Neuronal stem cell (in vitro differentiated cells): ENCODE measurements around the gene MEIOB.
A peak's percentile ranks its signal among the peaks of the same experiment; 100 is the strongest.

Experiments
- DNase-seq: peaks from one replicate; pipeline ENCODE4 v3.0.0-alpha.2; 2013; ENCODE audit warnings: low spot score
- H2AFZ ChIP-seq: one replicate; pipeline ENCODE4 v1.6.1; 2013; ENCODE audit warnings: mild to moderate bottlenecking, low read length, inconsistent platforms
- H2AK5ac ChIP-seq: 2 replicates; pipeline ENCODE4 v1.6.1; 2013; ENCODE audit warnings: low read depth, mild to moderate bottlenecking, inconsistent platforms, low read length, moderate library complexity, mixed read lengths
- H2BK120ac ChIP-seq: 2 replicates; pipeline ENCODE4 v1.6.1; 2013; ENCODE audit warnings: low read depth, mild to moderate bottlenecking, inconsistent platforms, low read length, moderate library complexity, mixed read lengths
- H2BK12ac ChIP-seq: one replicate; pipeline ENCODE4 v1.6.1; 2013; ENCODE audit warnings: low read length, inconsistent platforms
- H2BK15ac ChIP-seq: 2 replicates; pipeline ENCODE4 v1.6.1; 2013; ENCODE audit warnings: mild to moderate bottlenecking, low read length, inconsistent platforms, mixed read lengths
- H2BK5ac ChIP-seq: one replicate; pipeline ENCODE4 v1.6.1; 2013; ENCODE audit warnings: inconsistent platforms, mild to moderate bottlenecking, low read length, moderate library complexity
- H3K14ac ChIP-seq: one replicate; pipeline ENCODE4 v1.6.1; 2013; ENCODE audit warnings: low read length, inconsistent platforms
- H3K18ac ChIP-seq: 2 replicates; pipeline ENCODE4 v1.6.1; 2013; ENCODE audit warnings: low read length, inconsistent platforms
- H3K23ac ChIP-seq: 2 replicates; pipeline ENCODE4 v1.6.1; 2013; ENCODE audit warnings: low read depth, mild to moderate bottlenecking, mixed read lengths, low read length, inconsistent platforms; ENCODE audit not compliant: poor library complexity
- H3K27ac ChIP-seq: replicated peaks from 3 replicates; pipeline ENCODE4 v1.5.1; 2013; ENCODE audit warnings: low read length, inconsistent platforms
- H3K27me3 ChIP-seq, 3 experiments: 2 replicates each; pipeline ENCODE4 v1.6.1; 2013; ENCODE audit warnings: low read length in 3 of 3, mild to moderate bottlenecking in 2 of 3, inconsistent platforms in 1 of 3, low read depth in 1 of 3, mixed read lengths in 1 of 3, moderate library complexity in 1 of 3; ENCODE audit not compliant: control insufficient read depth in 3 of 3, insufficient read depth in 3 of 3
- H3K36me3 ChIP-seq, 2 donors: replicated peaks in 1 of 2; 2 replicates each; pipeline ENCODE4 v1.6.1; 2013; ENCODE audit warnings: low read length in 2 of 2; ENCODE audit not compliant: control insufficient read depth in 2 of 2, insufficient read depth in 2 of 2
- H3K4ac ChIP-seq: 2 replicates; pipeline ENCODE4 v1.6.1; 2013; ENCODE audit warnings: inconsistent platforms, mild to moderate bottlenecking, low read length, moderate library complexity
- H3K4me1 ChIP-seq, 2 donors: 1 replicate in 1 of 2; 2 replicates in 1 of 2; pipeline ENCODE4 v1.6.1; 2013; ENCODE audit warnings: low read length in 2 of 2, low read depth in 1 of 2; ENCODE audit not compliant: control insufficient read depth in 2 of 2, insufficient read depth in 1 of 2
- H3K4me2 ChIP-seq: one replicate; pipeline ENCODE4 v1.6.1; 2013; ENCODE audit warnings: mild to moderate bottlenecking, low read length, inconsistent platforms; ENCODE audit not compliant: insufficient read depth, poor library complexity, severe bottlenecking
- H3K4me3 ChIP-seq, 2 donors: 2 replicates each; pipeline ENCODE4 v1.5.1; 2013; ENCODE audit warnings: low read length in 2 of 2, mild to moderate bottlenecking in 2 of 2, inconsistent platforms in 1 of 2, moderate library complexity in 1 of 2
- H3K79me1 ChIP-seq: one replicate; pipeline ENCODE4 v1.6.1; 2013; ENCODE audit warnings: low read depth, mild to moderate bottlenecking, inconsistent platforms, low read length, moderate library complexity
- H3K9ac ChIP-seq: one replicate; pipeline ENCODE4 v1.6.1; 2013; ENCODE audit warnings: mild to moderate bottlenecking, low read depth, low read length, inconsistent platforms; ENCODE audit not compliant: poor library complexity
- H3K9me3 ChIP-seq, 2 donors: replicated peaks in 1 of 2; 2 replicates each; pipeline versions ENCODE3 to v1.6.1; 2013; ENCODE audit warnings: low read length in 2 of 2, mild to moderate bottlenecking in 2 of 2, inconsistent platforms in 1 of 2, low read depth in 1 of 2, mixed read lengths in 1 of 2, moderate library complexity in 1 of 2; ENCODE audit not compliant: control insufficient read depth in 2 of 2, insufficient read depth in 1 of 2
- H4K8ac ChIP-seq: one replicate; pipeline ENCODE4 v1.6.1; 2013; ENCODE audit warnings: low read depth, mild to moderate bottlenecking, inconsistent platforms, low read length, moderate library complexity
- H4K91ac ChIP-seq: one replicate; pipeline ENCODE4 v1.6.1; 2013; ENCODE audit warnings: low read length, low read depth, mild to moderate bottlenecking, inconsistent platforms; ENCODE audit not compliant: poor library complexity
- WGBS, 2 donors: extraction: QIAGEN DNeasy Blood & Tissue Kit; methylation state at CpG; one replicate each; pipeline ENCODE4 v1.1.7; 2013; ENCODE audit warnings: missing lambda C conversion rate in 2 of 2, mixed read lengths in 1 of 2; ENCODE audit not compliant: insufficient read length in 2 of 2, insufficient replicate concordance in 1 of 2; ENCODE audit errors: extremely low coverage in 2 of 2; 5-methylcytosine and 5-hydroxymethylcytosine counted together

Gene MEIOB

DNA sequence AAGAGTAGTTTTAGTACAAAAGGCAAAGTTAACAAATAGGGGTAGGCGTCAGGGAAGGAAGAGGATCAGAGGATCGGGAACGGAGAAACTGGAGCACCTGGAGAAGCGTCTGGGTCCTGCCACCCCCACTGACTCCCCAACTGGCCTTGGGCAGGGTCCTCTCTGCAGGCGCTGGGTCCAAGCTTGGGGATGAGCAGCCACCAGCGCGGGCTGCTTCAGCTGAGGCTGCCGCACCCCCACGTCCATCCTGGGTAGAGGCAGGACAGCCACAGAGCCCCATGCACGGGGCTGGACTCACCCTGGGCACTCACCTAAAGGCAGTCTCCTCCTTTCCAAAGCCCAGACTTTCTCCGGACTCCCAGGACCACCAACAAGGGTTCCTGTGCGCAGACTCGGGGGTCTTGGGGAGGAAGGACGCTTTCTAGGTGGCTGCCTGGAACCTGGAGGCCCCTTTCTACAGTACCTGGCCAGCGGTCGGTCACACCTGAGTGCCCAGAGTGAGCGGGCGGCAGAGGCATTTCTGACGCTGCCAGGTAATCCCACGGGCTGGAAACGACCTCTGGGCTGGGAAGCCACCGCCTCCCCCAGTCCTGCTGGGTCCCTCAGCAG is 45.2 kb upstream of the MEIOB start:
- no peak overlapping the region for H2BK120ac ChIP-seq
- no peak overlapping the region for H3K27ac ChIP-seq
- no peak overlapping the region for H4K8ac ChIP-seq
- no peak overlapping the region for H3K4ac ChIP-seq
- no peaks in the 10 kb centered on the region for H3K36me3 ChIP-seq
- no peak overlapping the region for H2AFZ ChIP-seq
- H3K27me3 ChIP-seq = peaks cover 26 to 87% (median 46%) of the 10 kb centered on the region in 3 experiments
- no peak overlapping the region for H3K14ac ChIP-seq
- no peak overlapping the region for H4K91ac ChIP-seq
- H3K9me3 ChIP-seq = no peaks in the 10 kb centered on the region
- H2BK12ac ChIP-seq = no peak overlapping the region
- H3K4me2 ChIP-seq = peak overlapping the region; percentile 89
- peak overlapping the region; percentile 78 for H3K18ac ChIP-seq
- H3K4me3 ChIP-seq = no peak overlapping the region
- H2AK5ac ChIP-seq = peak overlapping the region; percentile 16
- WGBS, 2 donors = no CpG with 5 or more reads among the region's 22 CpGs
- peaks cover 5% of the 10 kb centered on the region for H3K79me1 ChIP-seq
- no peak overlapping the region for H2BK5ac ChIP-seq
- no peak for DNase-seq
- H3K9ac ChIP-seq = no peak overlapping the region
- H3K23ac ChIP-seq = peak overlapping the region; percentile 82
- peak overlapping the region; percentile 6 for H2BK15ac ChIP-seq
- peaks cover 18 to 40% of the 10 kb centered on the region in 2 donors for H3K4me1 ChIP-seq

- H3K27ac ChIP-seq = no peak overlapping the region
- no peak overlapping the region for H3K4me2 ChIP-seq
- no peak overlapping the region for H2AFZ ChIP-seq
- no peak overlapping the region for H3K9ac ChIP-seq
- no peaks in the 10 kb centered on the region for H3K9me3 ChIP-seq
- peak overlapping the region; percentile 85 for H2AK5ac ChIP-seq
- H4K91ac ChIP-seq = no peak overlapping the region
- H2BK120ac ChIP-seq = no peak overlapping the region
- H3K23ac ChIP-seq = no peak overlapping the region
- H3K4me1 ChIP-seq = peaks cover 18 to 40% of the 10 kb centered on the region in 2 donors
- peaks cover 26 to 89% (median 45%) of the 10 kb centered on the region in 3 experiments for H3K27me3 ChIP-seq
- no peak for DNase-seq
- no peak overlapping the region for H2BK5ac ChIP-seq
- H4K8ac ChIP-seq = no peak overlapping the region
- H3K4ac ChIP-seq = no peak overlapping the region
- H3K36me3 ChIP-seq = no peaks in the 10 kb centered on the region
- peaks cover 5% of the 10 kb centered on the region for H3K79me1 ChIP-seq
- H3K4me3 ChIP-seq = no peak overlapping the region
- no peak overlapping the region for H3K18ac ChIP-seq
- H2BK15ac ChIP-seq = no peak overlapping the region
- WGBS, 2 donors = no CpG with 5 or more reads among the region's 5 CpGs
- H3K14ac ChIP-seq = no peak overlapping the region
- H2BK12ac ChIP-seq = no peak overlapping the region
Observed at GRCh38 chr16:1916640-1916990, 44.7 kb upstream of the MEIOB start.

DNA sequence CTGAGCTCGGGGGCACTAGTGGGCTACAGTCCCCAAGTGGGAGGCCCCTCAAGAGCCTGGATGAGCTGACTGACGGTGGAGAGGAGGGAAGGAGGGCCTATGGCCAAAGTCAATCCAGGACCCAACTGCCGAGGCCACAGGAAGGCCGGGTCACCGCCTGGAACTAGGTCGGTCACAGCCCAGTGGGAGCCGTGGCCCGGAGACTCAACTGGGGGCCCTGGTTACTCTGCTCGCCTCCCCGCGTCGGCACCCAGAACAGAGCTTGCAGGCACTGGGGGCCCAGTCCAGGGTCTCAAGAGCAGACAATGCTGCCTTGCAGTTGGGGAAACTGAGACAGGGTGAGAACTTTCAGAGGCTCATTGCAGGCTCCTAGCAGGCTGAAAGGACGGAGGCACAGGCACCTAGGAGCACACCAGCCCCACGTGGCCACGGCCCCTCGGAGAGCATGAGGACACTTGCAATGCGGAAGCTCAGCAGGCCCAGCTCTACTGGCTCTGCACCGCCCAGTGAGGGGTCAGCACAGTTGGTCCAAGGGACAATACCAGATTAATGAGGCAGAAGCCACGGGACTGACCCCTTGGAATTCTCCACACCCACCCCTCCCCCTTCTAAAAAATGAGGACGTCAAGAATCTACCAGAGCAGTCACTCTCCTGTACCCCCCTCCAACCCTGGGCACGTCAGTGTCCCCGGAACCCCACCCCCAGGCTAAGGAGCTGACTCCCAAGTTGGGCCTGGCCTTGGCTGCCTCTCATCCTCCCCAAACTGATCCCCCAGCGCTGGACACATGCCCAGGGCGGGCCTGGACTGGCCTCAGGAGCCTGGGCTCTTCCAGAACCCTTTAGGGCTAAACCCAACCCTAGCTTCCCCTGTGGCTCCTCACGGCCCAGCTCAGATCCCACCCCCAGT is 44.0 kb upstream of the MEIOB start:
- no peak overlapping the region for H3K23ac ChIP-seq
- no peak overlapping the region for H3K4me3 ChIP-seq
- H3K14ac ChIP-seq = no peak overlapping the region
- no peak overlapping the region for H3K27ac ChIP-seq
- H3K4ac ChIP-seq = no peak overlapping the region
- peaks cover 26 to 85% (median 41%) of the 10 kb centered on the region in 3 experiments for H3K27me3 ChIP-seq
- no peak overlapping the region for H3K4me2 ChIP-seq
- DNase-seq = no peak
- WGBS, 2 donors = no CpG with 5 or more reads among the region's 25 CpGs
- no peak overlapping the region for H2BK120ac ChIP-seq
- H3K36me3 ChIP-seq = no peaks in the 10 kb centered on the region
- H3K4me1 ChIP-seq = peaks cover 15 to 40% of the 10 kb centered on the region in 2 donors
- no peak overlapping the region for H4K91ac ChIP-seq
- peak overlapping the region; percentile 68 for H2BK12ac ChIP-seq
- H4K8ac ChIP-seq = no peak overlapping the region
- H2BK5ac ChIP-seq = no peak overlapping the region
- H3K9me3 ChIP-seq = no peaks in the 10 kb centered on the region
- no peak overlapping the region for H3K9ac ChIP-seq
- peak overlapping the region; percentile 8 for H2BK15ac ChIP-seq
- peak overlapping the region; percentile 85 for H2AK5ac ChIP-seq
- peaks cover 5% of the 10 kb centered on the region for H3K79me1 ChIP-seq
- H2AFZ ChIP-seq = no peak overlapping the region
- H3K18ac ChIP-seq = peak overlapping the region; percentile 84

DNA sequence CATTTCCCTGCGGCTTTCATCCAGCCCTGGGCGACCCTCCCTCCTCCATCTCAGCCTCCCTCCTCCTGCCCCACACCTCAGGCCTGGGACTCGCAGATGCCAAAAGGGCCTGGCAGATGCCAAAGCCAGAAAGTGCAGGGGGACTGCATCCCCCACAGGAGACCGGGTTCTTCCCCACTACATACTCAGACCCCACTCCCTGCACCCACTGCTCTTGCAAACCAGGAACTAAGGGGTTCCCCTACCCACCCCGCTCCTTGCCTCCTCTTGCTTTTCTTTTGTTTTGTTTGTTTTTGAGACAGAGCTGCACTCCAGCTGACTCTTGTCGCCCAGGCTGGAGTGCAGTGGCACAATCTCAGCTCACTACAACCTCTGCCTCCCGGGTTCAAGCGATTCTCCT is 43.0 kb upstream of the MEIOB start:
- H2BK15ac ChIP-seq = peak overlapping the region; percentile 92
- H3K23ac ChIP-seq = no peak overlapping the region
- H2AFZ ChIP-seq = no peak overlapping the region
- WGBS, 2 donors = no CpG with 5 or more reads among the region's 8 CpGs
- H3K4me2 ChIP-seq = no peak overlapping the region
- peaks cover 5% of the 10 kb centered on the region for H3K79me1 ChIP-seq
- H3K4ac ChIP-seq = no peak overlapping the region
- peaks cover 12 to 39% of the 10 kb centered on the region in 2 donors for H3K4me1 ChIP-seq
- no peak overlapping the region for H2BK120ac ChIP-seq
- H3K4me3 ChIP-seq = no peak overlapping the region
- peaks cover 22 to 75% (median 33%) of the 10 kb centered on the region in 3 experiments for H3K27me3 ChIP-seq
- H3K9ac ChIP-seq = no peak overlapping the region
- no peak overlapping the region for H4K8ac ChIP-seq
- no peak overlapping the region for H2BK12ac ChIP-seq
- H2AK5ac ChIP-seq = peak overlapping the region; percentile 92
- H3K27ac ChIP-seq = no peak overlapping the region
- peak overlapping the region; percentile 87 for H2BK5ac ChIP-seq
- H4K91ac ChIP-seq = no peak overlapping the region
- no peak overlapping the region for H3K14ac ChIP-seq
- peak overlapping the region; percentile 60 for H3K18ac ChIP-seq
- H3K36me3 ChIP-seq = no peaks in the 10 kb centered on the region
- no peaks in the 10 kb centered on the region for H3K9me3 ChIP-seq
- no peak for DNase-seq
